SJCRH30 (cell line): ENCODE measurements around the gene NXPE4. TPM values are rescaled to one million over a fixed set of nuclear protein-coding genes. Genes with fewer than 3 reads are reported as not detected.

Experiments used
- DNase-seq, 2 experiments: peaks; one replicate each; pipeline ENCODE4 v3.0.0-alpha.2; 2015 to 2020
- H3K27ac ChIP-seq: fragments of 250-450 bp; sonication (Bioruptor Pico); 2 replicates; pipeline ENCODE4 v1.5.1; 2020; ENCODE audit warnings: mild to moderate bottlenecking, moderate library complexity
- H3K27me3 ChIP-seq: fragments of 250-450 bp; sonication (Bioruptor Pico); 2 replicates; pipeline ENCODE4 v1.5.1; 2020; ENCODE audit warnings: mild to moderate bottlenecking, moderate library complexity
- H3K36me3 ChIP-seq: fragments of 250-450 bp; sonication (Bioruptor Pico); 2 replicates; pipeline ENCODE4 v1.5.1; 2020; ENCODE audit warnings: mild to moderate bottlenecking, moderate library complexity
- H3K4me1 ChIP-seq: fragments of 250-450 bp; sonication (Bioruptor Pico); 2 replicates; pipeline ENCODE4 v1.5.1; 2020; ENCODE audit warnings: mild to moderate bottlenecking, moderate library complexity
- H3K4me3 ChIP-seq: fragments of 250-450 bp; sonication (Bioruptor Pico); 2 replicates; pipeline ENCODE4 v1.5.1; 2020; ENCODE audit warnings: mild to moderate bottlenecking, moderate library complexity
- H3K9me3 ChIP-seq: fragments of 250-450 bp; sonication (Bioruptor Pico); replicated peaks from 2 replicates; pipeline ENCODE4 v1.5.1; 2020; ENCODE audit warnings: mild to moderate bottlenecking, moderate library complexity
- total RNA-seq: library from RNA; depleted of rRNA; stranded (reverse); fragments of >200 nt; shearing (Covaris generic); gene quantifications from 2 replicates; pipeline ENCODE4 v1.2.3, GENCODE V29; 2014; rRNA removed

Gene NXPE4
- total RNA-seq, 1 experiment from 2014 or later: not detected

DNA sequence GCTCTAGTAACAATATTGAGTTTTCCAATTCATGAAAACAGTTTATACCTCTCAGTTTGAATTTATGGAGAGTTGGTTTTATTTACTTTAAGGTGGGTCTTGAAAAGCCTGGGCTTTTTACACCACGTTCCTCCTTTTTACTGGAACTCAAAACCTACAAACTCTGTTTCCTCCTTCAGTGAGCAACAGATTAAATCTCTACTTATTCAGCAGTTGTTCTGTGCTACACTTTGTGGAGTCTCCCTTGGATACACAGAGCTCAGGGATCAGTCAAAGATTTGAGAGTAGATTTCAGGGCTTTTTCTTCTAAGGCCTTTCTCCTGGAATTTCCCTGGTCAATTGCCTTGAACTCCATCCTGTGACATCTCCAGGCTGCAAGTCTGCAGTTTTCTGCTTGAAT, 39.5 kb downstream of the NXPE4 start:
- no peaks in the 10 kb centered on the region for H3K27me3 ChIP-seq
- H3K36me3 ChIP-seq: no peaks in the 10 kb centered on the region
- peak in 1 of 2 experiments; percentile 0 for DNase-seq
- no peaks in the 10 kb centered on the region for H3K9me3 ChIP-seq
- no peak overlapping the region for H3K27ac ChIP-seq
- no peaks in the 10 kb centered on the region for H3K4me1 ChIP-seq
- no peak overlapping the region for H3K4me3 ChIP-seq

GRCh38 chr11:114553642-114554041, 41.9 kb downstream of the NXPE4 start:
- Histone ChIP-seq H3K36me3 (no peaks in the 10 kb centered on the region), H3K27ac (no peak overlapping the region), H3K27me3 (no peaks in the 10 kb centered on the region), H3K4me3 (no peak overlapping the region), H3K4me1 (no peaks in the 10 kb centered on the region), H3K9me3 (no peaks in the 10 kb centered on the region)
- DNase-seq: no peak

DNA sequence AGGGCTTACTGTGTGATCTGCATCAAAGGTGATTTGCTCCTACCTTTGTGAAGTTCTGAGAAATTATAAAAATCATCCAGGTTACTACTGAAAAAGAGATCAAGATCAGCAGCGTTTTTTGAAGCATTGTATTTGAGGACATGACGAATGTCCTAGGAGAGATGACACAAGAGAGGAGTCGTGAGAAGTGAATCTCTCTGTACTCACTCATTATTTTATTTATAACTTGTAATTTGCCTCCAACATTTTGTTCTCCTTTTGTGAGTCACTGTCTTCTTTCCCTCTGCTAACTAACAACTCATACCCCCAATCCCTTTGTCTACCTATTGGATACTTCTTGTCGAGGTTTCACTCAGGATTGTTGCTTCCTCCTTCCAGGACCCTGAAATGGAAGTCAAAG, 44.5 kb downstream of the NXPE4 start:
- Histone ChIP-seq H3K27me3 (no peaks in the 10 kb centered on the region), H3K9me3 (no peaks in the 10 kb centered on the region), H3K4me3 (no peak overlapping the region), H3K27ac (no peak overlapping the region), H3K4me1 (no peaks in the 10 kb centered on the region), H3K36me3 (no peaks in the 10 kb centered on the region)
- no peak for DNase-seq

- H3K27me3 ChIP-seq: no peaks in the 10 kb centered on the region
- H3K9me3 ChIP-seq: no peaks in the 10 kb centered on the region
- DNase-seq: no peak
- no peak overlapping the region for H3K27ac ChIP-seq
- no peak overlapping the region for H3K4me3 ChIP-seq
- H3K4me1 ChIP-seq: no peaks in the 10 kb centered on the region
- H3K36me3 ChIP-seq: no peaks in the 10 kb centered on the region
Observed at GRCh38 chr11:114525682-114526081, 69.9 kb downstream of the NXPE4 start.

- H3K9me3 ChIP-seq: no peaks in the 10 kb centered on the region
- no peak overlapping the region for H3K4me3 ChIP-seq
- H3K36me3 ChIP-seq: no peaks in the 10 kb centered on the region
- no peak for DNase-seq
- H3K27me3 ChIP-seq: no peaks in the 10 kb centered on the region
- H3K27ac ChIP-seq: no peak overlapping the region
- H3K4me1 ChIP-seq: no peaks in the 10 kb centered on the region
Observed at GRCh38 chr11:114524122-114524521, 71.5 kb downstream of the NXPE4 start.

- H3K4me3 ChIP-seq: no peak overlapping the region
- H3K27me3 ChIP-seq: no peaks in the 10 kb centered on the region
- no peak overlapping the region for H3K27ac ChIP-seq
- no peaks in the 10 kb centered on the region for H3K4me1 ChIP-seq
- no peaks in the 10 kb centered on the region for H3K36me3 ChIP-seq
- no peaks in the 10 kb centered on the region for H3K9me3 ChIP-seq
- no peak for DNase-seq
Observed at GRCh38 chr11:114522818-114523217, 72.8 kb downstream of the NXPE4 start.

Other genes with a start within 250 kb of the NXPE4 start
- gene C11orf71, start 195.3 kb downstream of the NXPE4 start, total RNA-seq: 3.2 and 3.6 TPM in 2 replicates
- 17.4 and 19.9 TPM in 2 replicates for gene RBM7, start 195.1 kb downstream of the NXPE4 start, total RNA-seq
- 76.0 and 81.3 TPM in 2 replicates for gene REXO2, start 156.3 kb downstream of the NXPE4 start, total RNA-seq
- gene NXPE1, start 35.9 kb downstream of the NXPE4 start, total RNA-seq: not detected in 2 replicates
- not detected in 2 replicates for gene NXPE2, start 82.7 kb upstream of the NXPE4 start, total RNA-seq